B cell (primary cell): ENCODE results near the gene RARS1. TPM values are rescaled to one million over a fixed set of nuclear protein-coding genes. Genes with fewer than 3 reads are reported as not detected.
"Not testable (repeated sequence)": the region's sequence is repeated elsewhere in the genome, so short reads cannot be mapped to it uniquely, and the experiment has no call there.

Source experiments
- ATAC-seq: fragments of 200-7000 bp; cut with Tn5 transposase; one replicate; pipeline ENCODE4 v1.10.0; 2021; ENCODE audit warnings: low read depth, mild to moderate bottlenecking, moderate number of reproducible peaks, moderate library complexity
- CTCF ChIA-PET: fragments of 350-600 bp; sonication (Branson Sonifier 250); formaldehyde crosslinking; loops from one replicate; lab custom pipeline; 2021; ENCODE audit warnings: antibody characterized with exemption, inconsistent platforms; lab: Charles Lee
- POLR2A ChIA-PET: fragments of 350-600 bp; sonication (Branson Sonifier 250); formaldehyde crosslinking; loops from one replicate; lab custom pipeline; 2021; ENCODE audit warnings: antibody characterized with exemption; lab: Charles Lee
- DNase-seq: peaks from one replicate; pipeline ENCODE4 v3.0.0; 2013
- H2AFZ ChIP-seq: 2 replicates; pipeline ENCODE4 v1.6.1; 2012; ENCODE audit warnings: mild to moderate bottlenecking, low read depth, low read length; ENCODE audit not compliant: insufficient read depth, poor library complexity, severe bottlenecking
- H3K27ac ChIP-seq, 2 donors: 1 replicate in 1 of 2; 2 replicates in 1 of 2; pipeline ENCODE4 v1.5.1; 2012 to 2013; ENCODE audit warnings: low read length in 2 of 2, mild to moderate bottlenecking in 2 of 2, moderate library complexity in 1 of 2
- H3K27me3 ChIP-seq, 4 experiments: fragments of 200-600 bp in 1 of 4; sonication (generic) in 1 of 4; replicated peaks in 1 of 4; 1 replicate in 2 of 4; 2 replicates in 2 of 4; pipeline versions ENCODE4 v1.6.1 to v1.7.0; 2013 to 2016; ENCODE audit warnings: low read length in 3 of 4, mild to moderate bottlenecking in 2 of 4, mixed read lengths in 1 of 4, moderate library complexity in 1 of 4; ENCODE audit not compliant: insufficient read depth in 4 of 4, control insufficient read depth in 3 of 4; ENCODE audit errors: control extremely low read depth in 1 of 4
- H3K36me3 ChIP-seq, 2 experiments: replicated peaks in 1 of 2; 1 replicate in 1 of 2; 2 replicates in 1 of 2; pipeline versions ENCODE4 v1.6.1 to v1.7.1; 2013; ENCODE audit warnings: low read length in 1 of 2; ENCODE audit not compliant: insufficient read depth in 2 of 2, control insufficient read depth in 1 of 2; ENCODE audit errors: control extremely low read depth in 1 of 2, extremely low read depth in 1 of 2
- H3K4me1 ChIP-seq, 2 donors: fragments of 200-600 bp in 1 of 2; sonication (generic) in 1 of 2; 1 replicate in 1 of 2; 2 replicates in 1 of 2; pipeline versions ENCODE4 v1.5.1 to v1.6.1; 2013 to 2017; ENCODE audit warnings: low read length in 2 of 2; ENCODE audit not compliant: control insufficient read depth in 2 of 2, insufficient read depth in 2 of 2
- H3K4me2 ChIP-seq: replicated peaks from 2 replicates; pipeline ENCODE3; 2012; ENCODE audit warnings: mild to moderate bottlenecking, low read depth, low read length; ENCODE audit not compliant: poor library complexity, severe bottlenecking
- H3K4me3 ChIP-seq, 5 experiments: fragments of 200-600 bp in 1 of 5; sonication (generic) in 1 of 5; 1 replicate in 3 of 5; 2 replicates in 2 of 5; pipeline versions ENCODE4 v1.5.1 to v1.7.0; 2011 to 2016; ENCODE audit warnings: low read length in 4 of 5, mild to moderate bottlenecking in 4 of 5, low read depth in 2 of 5, control low read depth in 1 of 5, moderate library complexity in 1 of 5; ENCODE audit not compliant: insufficient read depth in 1 of 5; ENCODE audit errors: control extremely low read depth in 1 of 5, extremely low read depth in 1 of 5
- H3K79me2 ChIP-seq: fragments of 200-600 bp; sonication (generic); one replicate; pipeline ENCODE4 v1.6.0; 2016; ENCODE audit warnings: low read length; ENCODE audit not compliant: control insufficient read depth, insufficient read depth
- H3K9ac ChIP-seq: fragments of 200-600 bp; sonication (generic); 2 replicates; pipeline ENCODE4 v1.6.1; 2017; ENCODE audit warnings: mild to moderate bottlenecking, low read length, moderate library complexity
- H3K9me3 ChIP-seq, 3 donors: one replicate each; pipeline versions ENCODE4 v1.6.1 to v1.7.1; 2013; ENCODE audit warnings: low read length in 2 of 3; ENCODE audit not compliant: control insufficient read depth in 2 of 3, insufficient read depth in 1 of 3; ENCODE audit errors: control extremely low read depth in 1 of 3
- H4K20me1 ChIP-seq: 2 replicates; pipeline ENCODE4 v1.6.0; 2012; ENCODE audit warnings: mild to moderate bottlenecking, low read length; ENCODE audit not compliant: insufficient read depth, control insufficient read depth, poor library complexity, severe bottlenecking
- H3K27ac Mint-ChIP-seq: one replicate; pipeline ENCODE4 v1.8.0; 2021; ENCODE audit warnings: mixed read lengths
- H3K27me3 Mint-ChIP-seq: one replicate; pipeline ENCODE4 v1.8.0; 2021; ENCODE audit warnings: mixed read lengths
- H3K4me1 Mint-ChIP-seq: one replicate; pipeline ENCODE4 v1.8.0; 2021; ENCODE audit warnings: mixed read lengths
- H3K4me3 Mint-ChIP-seq: one replicate; pipeline ENCODE4 v1.8.0; 2021; ENCODE audit warnings: mixed read lengths
- H3K9me3 Mint-ChIP-seq: one replicate; pipeline ENCODE4 v1.8.0; 2022; ENCODE audit warnings: mixed read lengths; ENCODE audit not compliant: insufficient read depth
- EZH2 ChIP-seq: IDR thresholded peaks from 2 replicates; pipeline ENCODE4 v1.6.1; 2012; ENCODE audit warnings: borderline replicate concordance, low read depth, mild to moderate bottlenecking, moderate library complexity, low read length; ENCODE audit not compliant: insufficient read depth, poor library complexity, severe bottlenecking
- WGBS: methylation state at CpG from one replicate; pipeline ENCODE4 v1.1.5; 2013; ENCODE audit warnings: missing lambda C conversion rate; ENCODE audit not compliant: insufficient coverage; 5-methylcytosine and 5-hydroxymethylcytosine counted together
- intact Hi-C: fragments of 100-400 bp; cut with micrococcal nuclease; formaldehyde crosslinking; loops from one replicate; pipeline ENCODE4 v1.10.0; 2022
- polyA plus RNA-seq: library from polyadenylated mRNA; depleted of rRNA; stranded (reverse); fragments of >200 nt; gene quantifications from 2 replicates; pipeline ENCODE4 v1.2.3, GENCODE V29; 2012
- total RNA-seq, 2 donors: library from RNA; stranded (reverse); fragments of 120-200 nt in 1 of 2; gene quantifications; 1 replicate in 1 of 2; 2 replicates in 1 of 2; pipeline versions ENCODE4 v1.2.3 to v1.2.4, GENCODE V29; 2013 to 2022
- TF ChIP-seq, protein P1 (sequence below): fragments of 200-600 bp; IDR thresholded peaks from one replicate; pipeline ENCODE4 v1.8.0; 2022; ENCODE audit warnings: antibody characterized with exemption, mild to moderate bottlenecking

Gene RARS1
- total and polyA plus RNA-seq, 2 donors (not counting 1 experiment from before 2014, with no cell fraction given): 12.9 to 69.4 TPM

DNA sequence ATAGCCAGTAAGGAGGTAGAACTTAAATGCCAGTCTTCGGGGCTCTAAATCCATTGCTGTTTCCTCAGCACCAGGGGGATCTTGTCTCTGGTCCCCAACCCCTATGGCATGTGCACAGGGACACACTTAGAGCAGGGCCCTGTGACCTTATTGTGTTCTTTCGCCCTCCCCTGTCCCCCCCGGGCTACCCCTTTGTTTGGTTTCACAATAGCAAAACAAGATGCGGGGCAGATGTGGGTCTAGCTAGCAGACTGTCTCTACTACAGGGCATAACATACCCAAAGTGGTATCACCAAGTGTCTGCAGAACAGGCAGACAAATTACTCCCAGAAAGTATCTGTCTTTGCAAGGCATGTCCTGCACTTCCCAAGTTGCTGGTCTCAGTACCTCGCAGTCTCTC is 44.9 kb downstream of the RARS1 start:
- intact Hi-C loops: no loop called here
- H3K9ac ChIP-seq: no peak overlapping the region
- WGBS: 92% methylated on average over 5 of the region's 5 CpGs
- no peak for DNase-seq
- no peak for ATAC-seq
- no peaks in the 10 kb centered on the region for H4K20me1 ChIP-seq
- Mint-ChIP-seq H3K9me3 (no peaks in the 10 kb centered on the region), H3K27me3 (peaks cover 46% of the 10 kb centered on the region), H3K4me1 (peaks cover 3% of the 10 kb centered on the region), H3K4me3 (no peak overlapping the region), H3K27ac (no peak overlapping the region)
- H3K27ac ChIP-seq: no peak overlapping the region
- H3K4me3 ChIP-seq: no peak overlapping the region
- TF ChIP-seq, protein P1, sequence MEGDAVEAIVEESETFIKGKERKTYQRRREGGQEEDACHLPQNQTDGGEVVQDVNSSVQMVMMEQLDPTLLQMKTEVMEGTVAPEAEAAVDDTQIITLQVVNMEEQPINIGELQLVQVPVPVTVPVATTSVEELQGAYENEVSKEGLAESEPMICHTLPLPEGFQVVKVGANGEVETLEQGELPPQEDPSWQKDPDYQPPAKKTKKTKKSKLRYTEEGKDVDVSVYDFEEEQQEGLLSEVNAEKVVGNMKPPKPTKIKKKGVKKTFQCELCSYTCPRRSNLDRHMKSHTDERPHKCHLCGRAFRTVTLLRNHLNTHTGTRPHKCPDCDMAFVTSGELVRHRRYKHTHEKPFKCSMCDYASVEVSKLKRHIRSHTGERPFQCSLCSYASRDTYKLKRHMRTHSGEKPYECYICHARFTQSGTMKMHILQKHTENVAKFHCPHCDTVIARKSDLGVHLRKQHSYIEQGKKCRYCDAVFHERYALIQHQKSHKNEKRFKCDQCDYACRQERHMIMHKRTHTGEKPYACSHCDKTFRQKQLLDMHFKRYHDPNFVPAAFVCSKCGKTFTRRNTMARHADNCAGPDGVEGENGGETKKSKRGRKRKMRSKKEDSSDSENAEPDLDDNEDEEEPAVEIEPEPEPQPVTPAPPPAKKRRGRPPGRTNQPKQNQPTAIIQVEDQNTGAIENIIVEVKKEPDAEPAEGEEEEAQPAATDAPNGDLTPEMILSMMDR: no peak
- no peak for TF ChIP-seq EZH2
- peaks cover 8 to 9% of the 10 kb centered on the region in 2 donors for H3K4me1 ChIP-seq
- H3K27me3 ChIP-seq: peaks cover 0 to 47% (median 28%) of the 10 kb centered on the region in 4 experiments
- POLR2A ChIA-PET: no interaction called here
- H3K4me2 ChIP-seq: no peak overlapping the region
- no peak overlapping the region for H2AFZ ChIP-seq
- no peaks in the 10 kb centered on the region for H3K36me3 ChIP-seq
- H3K79me2 ChIP-seq: no peaks in the 10 kb centered on the region
- H3K9me3 ChIP-seq: peaks cover 0 to 22% (median 0%) of the 10 kb centered on the region in 3 donors
- CTCF ChIA-PET: no interaction called here

DNA sequence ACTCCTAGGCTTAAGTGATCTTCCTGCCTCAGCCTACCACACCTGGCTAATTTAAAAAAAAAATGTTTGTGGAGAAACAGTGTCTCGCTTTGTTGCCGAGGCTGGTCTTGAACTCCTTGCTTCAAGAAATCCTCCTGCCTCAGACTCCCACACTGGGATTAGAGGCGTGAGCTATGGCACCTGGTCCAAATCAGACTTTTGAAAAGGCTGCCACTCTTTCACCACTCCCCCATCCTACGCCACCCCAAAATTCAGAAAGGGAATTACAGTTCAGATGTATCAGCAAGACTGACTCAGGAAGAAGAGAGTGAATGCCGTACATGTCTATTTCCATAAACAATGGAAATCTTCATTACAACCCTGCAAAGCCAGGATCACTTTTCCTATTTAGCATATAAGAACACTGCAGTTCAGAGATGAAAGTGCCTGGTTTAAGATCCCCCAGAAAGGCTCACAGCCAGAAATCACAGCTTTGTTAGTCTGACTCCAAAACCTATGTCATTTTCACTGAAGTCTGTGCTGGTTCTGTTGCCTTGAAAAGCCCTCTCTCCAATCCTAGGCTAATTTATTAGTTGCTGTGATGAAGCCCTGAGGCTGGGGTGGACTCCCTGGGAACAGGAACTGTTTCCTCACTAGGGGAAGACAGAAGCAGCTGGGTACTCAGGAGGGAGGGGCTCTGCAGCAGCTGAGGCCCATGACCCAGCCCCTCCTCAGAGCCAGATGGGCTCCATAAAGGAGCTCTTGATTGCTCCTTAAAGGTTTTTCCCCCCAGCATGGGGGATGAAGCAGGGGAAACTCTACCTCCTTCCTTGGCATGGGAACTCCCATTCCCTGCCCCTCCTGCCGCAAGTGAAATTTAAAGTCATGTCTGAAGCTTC is 46.0 kb downstream of the RARS1 start:
- 100% methylated on average over 3 of the region's 6 CpGs for WGBS
- Histone ChIP-seq H3K36me3 (no peaks in the 10 kb centered on the region), H3K9ac (no peak overlapping the region), H3K4me3 (no peak overlapping the region), H3K27ac (no peak overlapping the region), H3K4me1 (peaks cover 8 to 9% of the 10 kb centered on the region in 2 donors), H3K79me2 (no peaks in the 10 kb centered on the region), H3K4me2 (no peak overlapping the region), H3K9me3 (peaks cover 0 to 22% (median 0%) of the 10 kb centered on the region in 3 donors), H4K20me1 (no peaks in the 10 kb centered on the region), H2AFZ (no peak overlapping the region), H3K27me3 (peaks cover 0 to 47% (median 28%) of the 10 kb centered on the region in 4 experiments)
- POLR2A ChIA-PET: no interaction called here
- TF ChIP-seq, protein P1: no peak
- no peak for TF ChIP-seq EZH2
- Mint-ChIP-seq H3K27me3 (peaks cover 46% of the 10 kb centered on the region), H3K4me3 (no peak overlapping the region), H3K4me1 (peaks cover 3% of the 10 kb centered on the region), H3K27ac (no peak overlapping the region), H3K9me3 (no peaks in the 10 kb centered on the region)
- CTCF ChIA-PET: no interaction called here
- intact Hi-C loops: no loop called here
- ATAC-seq: no peak
- DNase-seq: no peak

DNA sequence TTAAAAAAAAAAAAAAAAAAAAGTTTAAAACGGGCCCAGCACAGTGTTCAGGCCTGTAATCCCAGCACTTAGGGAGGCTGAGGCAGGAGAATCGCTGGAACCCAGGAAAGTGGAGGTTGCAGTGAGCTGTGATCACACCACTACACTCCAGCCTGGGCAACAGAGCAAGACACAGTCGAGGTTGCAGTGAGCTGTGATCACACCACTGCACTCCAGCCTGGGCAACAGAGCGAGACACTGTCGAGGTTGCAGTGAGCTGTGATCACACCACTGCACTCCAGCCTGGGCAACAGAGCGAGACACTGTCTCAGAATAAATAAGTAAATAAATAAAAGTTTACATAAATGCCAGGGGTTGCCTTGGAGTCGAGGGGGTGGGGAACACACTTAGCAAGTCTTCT is 48.1 kb downstream of the RARS1 start:
- H3K9me3 Mint-ChIP-seq, H3K4me2 ChIP-seq, ATAC-seq, intact Hi-C loops, H3K79me2 ChIP-seq, H2AFZ ChIP-seq, H4K20me1 ChIP-seq, H3K4me3 ChIP-seq, H3K4me3 Mint-ChIP-seq, DNase-seq, H3K4me1 Mint-ChIP-seq, H3K27ac Mint-ChIP-seq, H3K36me3 ChIP-seq, CTCF ChIA-PET, H3K4me1 ChIP-seq, POLR2A ChIA-PET, H3K9ac ChIP-seq, H3K27ac ChIP-seq: not testable (repeated sequence)
- peaks cover 0 to 31% (median 21%) of the 10 kb centered on the region in 4 experiments for H3K27me3 ChIP-seq
- WGBS: 79% methylated on average over 3 of the region's 7 CpGs
- peaks cover 0 to 14% (median 0%) of the 10 kb centered on the region in 3 donors for H3K9me3 ChIP-seq
- peaks cover 31% of the 10 kb centered on the region for H3K27me3 Mint-ChIP-seq
